Gastroesophageal sphincter (tissue), 3 donors: Measurements from ENCODE around the gene CSRNP3.

Experiments used
- POLR2A ChIP-seq, 2 donors: fragments of 450-650 bp; IDR thresholded peaks; one replicate each; pipeline ENCODE4 v1.6.1; 2017; ENCODE audit warnings: antibody characterized with exemption in 2 of 2, mild to moderate bottlenecking in 2 of 2, moderate library complexity in 1 of 2
- POLR2AphosphoS5 ChIP-seq: sonication (generic); formaldehyde crosslinking; IDR thresholded peaks from one replicate; pipeline ENCODE4 v1.6.1; 2017; ENCODE audit warnings: antibody characterized with exemption
- TF ChIP-seq, protein P1 (sequence below), 4 experiments: fragments of 200-600 bp in 2 of 4; fragments of 450-650 bp in 2 of 4; sonication (generic) in 1 of 4; IDR thresholded peaks; one replicate each; pipeline ENCODE4 v1.5.1; 2017 to 2019; ENCODE audit warnings: antibody characterized with exemption in 4 of 4, mild to moderate bottlenecking in 2 of 4, moderate library complexity in 2 of 4

DNA sequence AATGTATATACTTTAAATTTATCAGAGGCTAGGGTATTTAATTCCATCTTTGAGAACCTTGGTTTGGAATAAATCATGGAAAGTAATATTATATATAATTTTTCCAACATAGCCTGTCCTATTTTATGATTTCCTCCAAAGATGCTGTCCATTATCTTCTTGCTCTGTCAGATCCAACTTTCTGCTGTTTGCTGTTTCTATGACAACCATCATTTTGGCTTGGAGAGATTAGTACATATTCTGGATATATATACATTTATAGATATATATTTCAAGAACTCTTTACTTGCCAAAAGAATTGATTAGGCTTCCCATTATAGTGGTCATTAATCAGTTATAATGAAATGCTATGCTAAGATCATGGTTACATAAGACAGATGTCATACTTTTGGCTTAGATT lies 31.3 kb downstream of the CSRNP3 start:
- TF ChIP-seq, protein P1, sequence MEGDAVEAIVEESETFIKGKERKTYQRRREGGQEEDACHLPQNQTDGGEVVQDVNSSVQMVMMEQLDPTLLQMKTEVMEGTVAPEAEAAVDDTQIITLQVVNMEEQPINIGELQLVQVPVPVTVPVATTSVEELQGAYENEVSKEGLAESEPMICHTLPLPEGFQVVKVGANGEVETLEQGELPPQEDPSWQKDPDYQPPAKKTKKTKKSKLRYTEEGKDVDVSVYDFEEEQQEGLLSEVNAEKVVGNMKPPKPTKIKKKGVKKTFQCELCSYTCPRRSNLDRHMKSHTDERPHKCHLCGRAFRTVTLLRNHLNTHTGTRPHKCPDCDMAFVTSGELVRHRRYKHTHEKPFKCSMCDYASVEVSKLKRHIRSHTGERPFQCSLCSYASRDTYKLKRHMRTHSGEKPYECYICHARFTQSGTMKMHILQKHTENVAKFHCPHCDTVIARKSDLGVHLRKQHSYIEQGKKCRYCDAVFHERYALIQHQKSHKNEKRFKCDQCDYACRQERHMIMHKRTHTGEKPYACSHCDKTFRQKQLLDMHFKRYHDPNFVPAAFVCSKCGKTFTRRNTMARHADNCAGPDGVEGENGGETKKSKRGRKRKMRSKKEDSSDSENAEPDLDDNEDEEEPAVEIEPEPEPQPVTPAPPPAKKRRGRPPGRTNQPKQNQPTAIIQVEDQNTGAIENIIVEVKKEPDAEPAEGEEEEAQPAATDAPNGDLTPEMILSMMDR (IDR thresholded peaks at IDR 0.05): no peak
- TF ChIP-seq POLR2A (IDR thresholded peaks at IDR 0.05) (no peak), POLR2AphosphoS5 (no peak)
